ENCODE measurements around the gene TP53TG5.

DNA sequence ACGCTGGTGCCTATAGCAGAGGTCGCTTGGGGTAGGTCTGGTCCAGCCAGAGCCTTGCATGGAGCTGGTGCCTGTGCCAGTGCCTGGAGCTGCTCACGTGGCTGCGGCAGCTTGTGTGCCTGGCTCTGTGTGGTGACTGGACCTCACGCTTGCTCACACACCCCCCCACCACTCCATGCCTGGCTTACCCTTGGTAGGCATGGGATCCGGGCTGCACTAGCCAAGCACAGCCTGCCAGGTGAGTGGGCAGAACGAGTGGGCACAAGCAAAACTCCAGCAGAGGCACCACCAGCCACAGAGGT, 16.9 kb upstream of the TP53TG5 start:
- no peak for TF ChIP-seq EZH2 (IDR thresholded peaks at IDR 0.05)
- TF ChIP-seq POLR2AphosphoS5 (IDR thresholded peaks at IDR 0.05; ENCODE audit: borderline replicate concordance, low read depth, low read length): no peak
